ENCODE results near the gene MYOCD.

GRCh38 chr17:12620200-12620720, 45.4 kb upstream of the MYOCD start:
- TF ChIP-seq POLR2AphosphoS5 (IDR thresholded peaks at IDR 0.05; ENCODE audit: low read depth, low read length) (no peak), SIN3A (IDR thresholded peaks at IDR 0.05; ENCODE audit: borderline replicate concordance, insufficient read depth, low read length) (no peak), TAF1 (IDR thresholded peaks at IDR 0.05; ENCODE audit: borderline replicate concordance, insufficient read depth, low read length) (no peak)

All from PFSK-1 (cell line).